Raji (cell line): ENCODE data around the gene TRIM41.
A peak's percentile ranks its signal among the peaks of the same experiment; 100 is the strongest.

ENCODE experiments used
- POLR2A ChIP-seq: IDR thresholded peaks from 2 replicates; pipeline ENCODE4 v1.6.1; 2011; ENCODE audit warnings: low read depth, low read length, control low read depth; ENCODE audit not compliant: insufficient read depth

Gene TRIM41

GRCh38 chr5:181248277-181248676 is 25.2 kb downstream of the TRIM41 start:
- no peak for TF ChIP-seq POLR2A

DNA sequence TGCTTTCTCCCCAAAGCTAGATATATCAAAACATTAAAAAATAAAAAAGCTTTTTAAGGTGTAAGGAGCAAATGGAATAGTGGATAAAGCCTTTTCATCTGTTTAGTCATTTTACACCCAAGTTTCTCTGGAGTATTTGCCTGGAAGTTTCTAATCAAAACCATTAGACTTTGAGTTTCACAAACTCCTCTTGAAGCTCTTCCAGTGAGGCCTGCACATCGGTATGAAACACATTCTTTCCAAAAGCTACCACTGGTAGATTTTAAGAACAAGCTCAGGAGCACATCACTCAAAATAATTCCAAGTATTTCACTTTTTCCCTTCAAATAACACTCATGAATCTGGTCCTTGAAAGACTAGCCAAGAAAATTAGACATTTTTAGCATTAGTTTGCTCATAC is 32.2 kb downstream of the TRIM41 start:
- no peak for TF ChIP-seq POLR2A

DNA sequence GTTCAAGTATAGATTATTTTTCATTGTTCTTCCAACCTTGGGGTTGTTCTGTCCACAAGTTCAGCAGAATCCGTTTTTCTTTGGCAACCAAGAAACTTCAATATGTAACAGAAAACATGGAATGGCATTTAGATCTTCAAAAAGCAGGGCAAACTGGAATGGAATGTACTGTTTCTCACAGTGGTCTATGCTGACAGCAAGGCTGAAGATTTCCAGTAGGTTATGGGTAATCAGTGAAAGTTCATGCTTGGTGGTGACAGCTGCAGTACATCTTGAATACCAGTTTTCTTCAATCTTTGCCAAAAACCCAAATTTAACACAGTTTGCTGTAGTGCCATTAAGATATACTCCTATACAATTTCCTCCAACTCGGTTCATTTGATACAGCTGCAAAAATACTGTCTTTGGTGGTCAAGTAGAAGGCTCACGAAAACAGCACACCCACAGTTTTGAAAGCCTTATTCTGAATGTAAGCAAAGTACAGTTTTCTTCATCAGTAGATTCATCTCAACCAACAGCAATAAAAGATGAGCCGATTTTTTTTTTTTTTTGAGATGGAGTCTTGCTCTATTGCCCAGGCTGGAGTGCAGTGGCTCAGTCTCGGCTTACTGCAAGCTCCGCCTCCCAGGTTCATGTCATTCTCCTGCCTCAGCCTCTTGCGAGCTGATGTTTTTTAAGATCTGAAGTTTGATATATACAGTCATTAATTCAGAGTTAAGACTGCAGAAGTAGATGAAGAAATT is 32.9 kb downstream of the TRIM41 start:
- no peak for TF ChIP-seq POLR2A

DNA sequence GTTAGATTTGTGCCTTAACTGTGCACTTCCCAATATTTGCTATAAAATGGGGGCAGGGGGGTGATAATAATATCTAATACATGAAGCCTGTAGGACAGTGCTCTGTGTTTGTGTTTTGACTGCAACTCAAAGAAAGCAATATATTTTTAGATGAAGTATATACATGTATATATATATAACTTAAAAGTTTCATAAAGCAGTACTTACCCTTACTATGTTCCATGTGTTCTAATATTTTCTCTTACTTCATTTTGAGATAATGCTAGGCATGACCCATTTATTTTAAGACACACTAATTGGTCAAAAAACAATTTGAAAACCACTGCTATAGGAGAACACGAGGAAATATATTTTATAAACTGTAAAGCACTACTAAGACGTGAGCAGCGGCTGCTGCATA is 35.5 kb downstream of the TRIM41 start:
- TF ChIP-seq POLR2A, result no peak

- no peak for TF ChIP-seq POLR2A
Observed at GRCh38 chr5:181259283-181259682, 36.2 kb downstream of the TRIM41 start.

GRCh38 chr5:181259974-181260719 is 37.1 kb downstream of the TRIM41 start:
- no peak for TF ChIP-seq POLR2A

DNA sequence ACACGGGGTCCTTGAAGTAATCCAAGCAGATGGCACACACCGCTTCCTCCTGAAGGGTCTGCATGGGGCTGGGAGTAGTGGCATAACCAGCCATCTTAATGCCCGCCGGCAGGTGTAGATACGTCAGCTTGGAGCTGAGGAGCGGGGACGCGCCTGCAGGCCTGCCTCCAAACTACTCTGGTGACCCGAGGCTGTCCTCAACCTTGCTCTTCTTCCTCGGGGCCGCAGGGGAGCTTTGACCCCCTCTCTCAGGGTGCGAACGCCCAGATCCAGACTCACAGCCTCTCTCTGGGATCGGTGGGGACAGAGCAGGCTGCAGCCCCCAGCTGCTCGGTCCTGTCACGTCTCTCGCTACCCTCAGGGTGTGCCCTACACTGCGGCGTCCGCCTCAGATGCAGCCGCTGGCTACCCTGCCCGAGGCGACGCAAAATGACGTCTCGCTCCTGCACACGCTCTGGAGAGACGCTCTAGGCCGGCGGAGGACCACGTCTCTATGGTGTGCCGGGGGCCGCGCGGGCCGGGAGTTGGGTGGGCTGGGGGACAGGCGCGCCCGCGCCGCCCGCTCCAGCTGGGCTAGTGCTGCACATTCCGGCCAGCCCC is 37.7 kb downstream of the TRIM41 start, which contains the start of gene TRIM52:
TSS of gene TRIM52 (minus strand) at position 424 of the 600 bp plus-strand sequence. CDS start at position 94, 330 bp downstream.
- TF ChIP-seq POLR2A, result peak; percentile 99

- TF ChIP-seq POLR2A, result peak; percentile 87
Observed at GRCh38 chr5:181261320-181262049, 38.4 kb downstream of the TRIM41 start.

GRCh38 chr5:181263633-181264032 is 40.6 kb downstream of the TRIM41 start:
- no peak for TF ChIP-seq POLR2A

DNA sequence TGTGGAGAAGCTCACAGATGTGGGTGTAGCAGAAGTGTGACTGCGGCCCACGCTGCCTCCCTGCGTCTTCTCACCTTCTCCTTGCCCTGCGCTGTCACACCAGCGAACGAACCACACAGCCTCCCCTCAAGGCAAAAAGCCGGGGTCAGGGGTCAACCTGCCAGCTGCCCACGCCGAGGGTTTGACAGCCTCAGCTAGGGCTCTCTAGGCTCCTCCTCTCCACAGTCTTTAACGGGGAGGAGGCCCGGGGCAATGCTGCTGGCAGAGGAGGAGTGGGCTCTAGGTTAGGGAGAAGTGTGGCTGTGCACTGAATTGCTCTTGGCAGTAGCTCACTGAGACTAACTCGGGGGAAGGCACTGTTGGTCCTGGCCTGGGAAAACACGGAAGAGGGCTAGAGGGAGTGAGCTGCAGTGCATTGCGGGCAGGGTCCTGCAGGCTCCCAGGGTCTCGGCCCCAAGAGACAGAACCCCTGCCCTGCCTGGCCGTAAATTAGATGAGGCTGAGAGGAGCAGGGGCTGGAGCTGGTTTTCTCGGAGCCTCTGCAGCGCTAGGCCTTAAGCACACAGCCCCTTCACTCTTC is 42.1 kb downstream of the TRIM41 start:
- TF ChIP-seq POLR2A, result no peak

DNA sequence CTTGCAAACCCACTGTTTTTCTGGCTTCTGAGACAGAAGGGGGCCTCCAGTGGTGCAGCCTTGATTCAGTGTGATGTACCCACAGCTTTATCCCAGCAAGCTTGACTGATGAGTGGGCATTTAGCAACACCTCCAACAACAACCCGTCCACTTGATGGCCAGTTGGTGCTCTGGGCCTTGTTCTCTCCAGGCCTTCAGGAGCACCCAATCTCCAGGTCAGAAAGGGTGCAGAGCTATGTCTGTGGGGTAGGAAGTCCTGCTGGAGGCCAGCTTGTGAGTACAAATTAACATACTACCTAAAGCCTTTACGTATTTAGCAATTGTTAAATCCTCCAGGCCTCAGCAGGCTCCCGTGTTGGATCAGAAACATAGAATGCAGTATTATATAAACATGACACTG is 48.0 kb downstream of the TRIM41 start:
- no peak for TF ChIP-seq POLR2A

GRCh38 chr5:181280251-181280762 is 57.2 kb downstream of the TRIM41 start:
- TF ChIP-seq POLR2A, result no peak

GRCh38 chr5:181281077-181281983 is 58.2 kb downstream of the TRIM41 start:
- no peak for TF ChIP-seq POLR2A

DNA sequence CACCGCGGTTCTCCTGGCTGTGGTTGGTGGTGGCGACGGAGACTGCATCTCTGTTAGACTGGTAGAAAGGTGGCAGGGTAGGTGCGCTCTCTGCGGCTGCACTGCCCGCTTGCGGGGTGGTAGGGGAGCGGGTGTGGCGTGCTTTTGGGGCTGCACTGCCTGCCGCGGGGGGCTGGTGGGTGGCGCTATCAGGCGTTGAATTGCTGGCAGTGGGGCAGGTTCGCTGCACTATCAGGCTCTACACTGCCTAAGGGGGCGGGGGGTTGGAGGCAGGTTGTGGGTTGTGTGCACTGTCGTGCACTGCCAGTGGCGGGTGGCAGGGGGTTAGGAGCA is 58.9 kb downstream of the TRIM41 start:
- no peak for TF ChIP-seq POLR2A
